ENCODE measurements around the gene CRISP1.

DNA sequence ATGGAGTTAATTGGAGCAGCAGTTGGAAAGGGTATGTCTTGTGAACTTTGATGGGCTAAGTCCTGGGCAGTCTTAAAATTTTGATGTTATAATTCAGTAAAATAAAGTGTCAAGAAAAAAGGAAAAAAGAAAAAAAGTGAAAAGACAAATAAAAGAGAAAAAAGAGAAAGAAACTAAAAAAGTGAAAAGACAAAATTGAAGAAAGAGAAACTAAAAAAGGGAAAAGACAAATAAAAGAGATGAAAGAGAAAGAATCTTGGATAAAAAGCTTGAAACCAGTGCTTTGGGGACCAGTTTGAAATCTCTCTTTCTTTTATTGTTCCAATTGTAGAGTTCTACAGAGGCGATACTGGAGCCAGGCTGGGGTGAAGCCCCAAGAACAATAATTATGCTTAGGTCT is 67.2 kb downstream of the CRISP1 start:
- TF ChIP-seq, protein P1, sequence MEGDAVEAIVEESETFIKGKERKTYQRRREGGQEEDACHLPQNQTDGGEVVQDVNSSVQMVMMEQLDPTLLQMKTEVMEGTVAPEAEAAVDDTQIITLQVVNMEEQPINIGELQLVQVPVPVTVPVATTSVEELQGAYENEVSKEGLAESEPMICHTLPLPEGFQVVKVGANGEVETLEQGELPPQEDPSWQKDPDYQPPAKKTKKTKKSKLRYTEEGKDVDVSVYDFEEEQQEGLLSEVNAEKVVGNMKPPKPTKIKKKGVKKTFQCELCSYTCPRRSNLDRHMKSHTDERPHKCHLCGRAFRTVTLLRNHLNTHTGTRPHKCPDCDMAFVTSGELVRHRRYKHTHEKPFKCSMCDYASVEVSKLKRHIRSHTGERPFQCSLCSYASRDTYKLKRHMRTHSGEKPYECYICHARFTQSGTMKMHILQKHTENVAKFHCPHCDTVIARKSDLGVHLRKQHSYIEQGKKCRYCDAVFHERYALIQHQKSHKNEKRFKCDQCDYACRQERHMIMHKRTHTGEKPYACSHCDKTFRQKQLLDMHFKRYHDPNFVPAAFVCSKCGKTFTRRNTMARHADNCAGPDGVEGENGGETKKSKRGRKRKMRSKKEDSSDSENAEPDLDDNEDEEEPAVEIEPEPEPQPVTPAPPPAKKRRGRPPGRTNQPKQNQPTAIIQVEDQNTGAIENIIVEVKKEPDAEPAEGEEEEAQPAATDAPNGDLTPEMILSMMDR (IDR thresholded peaks at IDR 0.05): no peak
- no peak for TF ChIP-seq POLR2AphosphoS5 (IDR thresholded peaks at IDR 0.05)
- no peak for TF ChIP-seq POLR2A (IDR thresholded peaks at IDR 0.05)
